SK-N-SH treated with all-trans-retinoic acid at 6 μM for 48 hours (cell line): ENCODE data around the gene DLG1.

Experiments used
- ATAC-seq: fragments of 200-7000 bp; cut with Tn5 transposase; 3 replicates; pipeline ENCODE4 v1.9.1; 2020; ENCODE audit warnings: mild to moderate bottlenecking, moderate library complexity
- BACH2 ChIP-seq: fragments of 250-450 bp; sonication (Bioruptor Pico); IDR thresholded peaks from 2 replicates; pipeline ENCODE4 v1.9.0; 2021; ENCODE audit warnings: mild to moderate bottlenecking, borderline replicate concordance
- CSDC2 ChIP-seq: fragments of 250-450 bp; sonication (Bioruptor Pico); IDR thresholded peaks from 2 replicates; pipeline ENCODE4 v1.5.0; 2020; ENCODE audit warnings: mild to moderate bottlenecking, moderate library complexity
- OSR1 ChIP-seq: fragments of 250-450 bp; sonication (Bioruptor Pico); IDR thresholded peaks from 2 replicates; pipeline ENCODE4 v1.8.0; 2022; ENCODE audit warnings: moderate library complexity, mild to moderate bottlenecking, inconsistent platforms
- PPARA ChIP-seq: fragments of 250-450 bp; sonication (Bioruptor Pico); IDR thresholded peaks from 2 replicates; pipeline ENCODE4 v1.5.0; 2020; ENCODE audit warnings: mild to moderate bottlenecking, borderline replicate concordance
- RARB ChIP-seq: fragments of 250-450 bp; sonication (Bioruptor Pico); IDR thresholded peaks from 2 replicates; pipeline ENCODE4 v1.8.0; 2021; ENCODE audit warnings: mild to moderate bottlenecking, moderate library complexity
- SNAI2 ChIP-seq: fragments of 250-450 bp; sonication (Bioruptor Pico); IDR thresholded peaks from 2 replicates; pipeline ENCODE4 v1.5.0; 2020; ENCODE audit warnings: mild to moderate bottlenecking, moderate library complexity
- TCF4 ChIP-seq: fragments of 250-450 bp; sonication (Bioruptor Pico); IDR thresholded peaks from 2 replicates; pipeline ENCODE4 v1.8.0; 2021; ENCODE audit warnings: mild to moderate bottlenecking, moderate library complexity, borderline replicate concordance
- TOX ChIP-seq: fragments of 250-450 bp; sonication (Bioruptor Pico); IDR thresholded peaks from 2 replicates; pipeline ENCODE4 v1.8.0; 2021; ENCODE audit warnings: mild to moderate bottlenecking, moderate library complexity, borderline replicate concordance
- ZC3H10 ChIP-seq: fragments of 250-450 bp; sonication (Bioruptor Pico); IDR thresholded peaks from 2 replicates; pipeline ENCODE4 v1.5.1; 2021; ENCODE audit warnings: mild to moderate bottlenecking, moderate library complexity
- ZFP3 ChIP-seq: fragments of 250-450 bp; sonication (Bioruptor Pico); IDR thresholded peaks from 2 replicates; pipeline ENCODE4 v1.5.0; 2020; ENCODE audit warnings: mild to moderate bottlenecking, moderate library complexity
- ZFP30 ChIP-seq: fragments of 450-650 bp; formaldehyde crosslinking; IDR thresholded peaks from 2 replicates; pipeline ENCODE4 v1.5.0; 2022; ENCODE audit warnings: mild to moderate bottlenecking, moderate library complexity
- ZNF565 ChIP-seq: fragments of 450-650 bp; formaldehyde crosslinking; conservative IDR thresholded peaks from 2 replicates; pipeline ENCODE4 v1.5.0; 2020; ENCODE audit warnings: low read depth, mild to moderate bottlenecking, moderate library complexity
- ZNF70 ChIP-seq: fragments of 450-650 bp; formaldehyde crosslinking; IDR thresholded peaks from 2 replicates; pipeline ENCODE4 v1.5.0; 2020; ENCODE audit warnings: mild to moderate bottlenecking, moderate library complexity
- ZNF8 ChIP-seq: fragments of 450-650 bp; formaldehyde crosslinking; IDR thresholded peaks from 2 replicates; pipeline ENCODE4 v1.5.0; 2020; ENCODE audit warnings: mild to moderate bottlenecking, moderate library complexity
- TF ChIP-seq, protein P1 (sequence below): fragments of 250-450 bp; sonication (Bioruptor Pico); IDR thresholded peaks from 2 replicates; pipeline ENCODE4 v1.5.0; 2020; ENCODE audit warnings: mild to moderate bottlenecking, moderate library complexity
- TF ChIP-seq, protein P2 (sequence below): fragments of 250-450 bp; sonication (Bioruptor Pico); IDR thresholded peaks from 2 replicates; pipeline ENCODE4 v1.8.0; 2020; ENCODE audit warnings: mild to moderate bottlenecking, moderate library complexity, borderline replicate concordance
- TF ChIP-seq, protein P3 (sequence below): fragments of 250-450 bp; sonication (Bioruptor Pico); IDR thresholded peaks from 2 replicates; pipeline ENCODE4 v1.8.0; 2021; ENCODE audit warnings: low read depth, mild to moderate bottlenecking, moderate library complexity, borderline replicate concordance
- TF ChIP-seq, protein P4 (sequence below): fragments of 250-450 bp; sonication (Bioruptor Pico); IDR thresholded peaks from 2 replicates; pipeline ENCODE4 v1.5.1; 2020; ENCODE audit warnings: low read depth, mild to moderate bottlenecking, moderate library complexity

Gene DLG1

DNA sequence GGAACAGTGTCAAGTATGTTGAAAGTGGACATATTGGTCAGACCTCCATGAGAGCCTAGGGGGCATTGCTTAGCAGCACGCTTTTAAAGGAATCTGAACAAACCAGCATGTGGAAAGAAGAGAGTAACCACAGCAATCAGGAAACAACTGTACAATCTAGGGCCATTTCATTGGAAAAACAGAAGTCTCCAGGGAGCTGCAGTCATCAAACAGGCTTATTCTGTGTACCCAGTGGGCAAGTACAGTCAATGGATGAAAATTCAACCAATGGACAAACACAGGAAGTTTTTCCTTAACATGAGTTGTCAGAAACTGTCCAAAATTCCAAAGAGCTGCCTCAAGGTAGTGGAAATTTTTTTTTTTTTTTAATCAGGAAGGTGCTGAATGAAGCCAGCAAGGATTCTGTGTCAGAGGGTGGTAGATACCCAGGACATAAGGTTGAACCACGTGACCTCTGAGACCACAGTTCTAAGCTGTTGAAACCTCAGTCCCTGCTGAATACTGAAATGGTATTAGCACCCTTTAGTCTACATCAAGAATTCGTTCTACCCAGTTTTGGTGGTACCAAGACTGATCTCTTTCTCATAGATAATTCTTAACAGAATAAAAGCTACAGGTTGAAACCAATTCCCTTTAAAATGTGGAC, 4.4 kb upstream of the DLG1 start (continued):
- TF ChIP-seq, protein P1, sequence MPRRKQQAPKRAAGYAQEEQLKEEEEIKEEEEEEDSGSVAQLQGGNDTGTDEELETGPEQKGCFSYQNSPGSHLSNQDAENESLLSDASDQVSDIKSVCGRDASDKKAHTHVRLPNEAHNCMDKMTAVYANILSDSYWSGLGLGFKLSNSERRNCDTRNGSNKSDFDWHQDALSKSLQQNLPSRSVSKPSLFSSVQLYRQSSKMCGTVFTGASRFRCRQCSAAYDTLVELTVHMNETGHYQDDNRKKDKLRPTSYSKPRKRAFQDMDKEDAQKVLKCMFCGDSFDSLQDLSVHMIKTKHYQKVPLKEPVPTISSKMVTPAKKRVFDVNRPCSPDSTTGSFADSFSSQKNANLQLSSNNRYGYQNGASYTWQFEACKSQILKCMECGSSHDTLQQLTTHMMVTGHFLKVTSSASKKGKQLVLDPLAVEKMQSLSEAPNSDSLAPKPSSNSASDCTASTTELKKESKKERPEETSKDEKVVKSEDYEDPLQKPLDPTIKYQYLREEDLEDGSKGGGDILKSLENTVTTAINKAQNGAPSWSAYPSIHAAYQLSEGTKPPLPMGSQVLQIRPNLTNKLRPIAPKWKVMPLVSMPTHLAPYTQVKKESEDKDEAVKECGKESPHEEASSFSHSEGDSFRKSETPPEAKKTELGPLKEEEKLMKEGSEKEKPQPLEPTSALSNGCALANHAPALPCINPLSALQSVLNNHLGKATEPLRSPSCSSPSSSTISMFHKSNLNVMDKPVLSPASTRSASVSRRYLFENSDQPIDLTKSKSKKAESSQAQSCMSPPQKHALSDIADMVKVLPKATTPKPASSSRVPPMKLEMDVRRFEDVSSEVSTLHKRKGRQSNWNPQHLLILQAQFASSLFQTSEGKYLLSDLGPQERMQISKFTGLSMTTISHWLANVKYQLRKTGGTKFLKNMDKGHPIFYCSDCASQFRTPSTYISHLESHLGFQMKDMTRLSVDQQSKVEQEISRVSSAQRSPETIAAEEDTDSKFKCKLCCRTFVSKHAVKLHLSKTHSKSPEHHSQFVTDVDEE (CRISPR knock-in tag): no peak
- TF ChIP-seq PPARA (no peak), OSR1 (CRISPR knock-in tag) (no peak)

DNA sequence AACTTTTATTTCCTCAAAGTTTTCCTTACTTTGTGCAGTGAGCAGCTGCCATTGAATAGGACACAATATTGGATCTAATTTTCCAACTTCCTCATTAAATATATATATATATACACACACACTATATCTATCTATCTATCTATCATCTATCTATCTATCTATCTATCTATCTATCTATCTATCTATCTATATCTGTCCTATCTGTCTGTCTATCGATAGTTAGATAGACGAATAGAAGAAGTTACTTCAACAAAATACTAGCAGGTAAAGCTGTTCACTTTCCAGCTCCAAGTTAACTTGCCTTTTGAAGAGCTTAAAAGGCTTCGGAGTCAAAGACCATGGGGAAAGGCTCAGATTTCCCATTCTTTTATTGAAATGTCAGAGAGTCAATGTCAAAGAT, 3.6 kb upstream of the DLG1 start:
- no peak for TF ChIP-seq ZFP3 (CRISPR knock-in tag)
- TF ChIP-seq, protein P2, sequence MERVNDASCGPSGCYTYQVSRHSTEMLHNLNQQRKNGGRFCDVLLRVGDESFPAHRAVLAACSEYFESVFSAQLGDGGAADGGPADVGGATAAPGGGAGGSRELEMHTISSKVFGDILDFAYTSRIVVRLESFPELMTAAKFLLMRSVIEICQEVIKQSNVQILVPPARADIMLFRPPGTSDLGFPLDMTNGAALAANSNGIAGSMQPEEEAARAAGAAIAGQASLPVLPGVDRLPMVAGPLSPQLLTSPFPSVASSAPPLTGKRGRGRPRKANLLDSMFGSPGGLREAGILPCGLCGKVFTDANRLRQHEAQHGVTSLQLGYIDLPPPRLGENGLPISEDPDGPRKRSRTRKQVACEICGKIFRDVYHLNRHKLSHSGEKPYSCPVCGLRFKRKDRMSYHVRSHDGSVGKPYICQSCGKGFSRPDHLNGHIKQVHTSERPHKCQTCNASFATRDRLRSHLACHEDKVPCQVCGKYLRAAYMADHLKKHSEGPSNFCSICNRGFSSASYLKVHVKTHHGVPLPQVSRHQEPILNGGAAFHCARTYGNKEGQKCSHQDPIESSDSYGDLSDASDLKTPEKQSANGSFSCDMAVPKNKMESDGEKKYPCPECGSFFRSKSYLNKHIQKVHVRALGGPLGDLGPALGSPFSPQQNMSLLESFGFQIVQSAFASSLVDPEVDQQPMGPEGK (CRISPR knock-in tag): no peak
- TF ChIP-seq BACH2: no peak
- ATAC-seq: no peak

DNA sequence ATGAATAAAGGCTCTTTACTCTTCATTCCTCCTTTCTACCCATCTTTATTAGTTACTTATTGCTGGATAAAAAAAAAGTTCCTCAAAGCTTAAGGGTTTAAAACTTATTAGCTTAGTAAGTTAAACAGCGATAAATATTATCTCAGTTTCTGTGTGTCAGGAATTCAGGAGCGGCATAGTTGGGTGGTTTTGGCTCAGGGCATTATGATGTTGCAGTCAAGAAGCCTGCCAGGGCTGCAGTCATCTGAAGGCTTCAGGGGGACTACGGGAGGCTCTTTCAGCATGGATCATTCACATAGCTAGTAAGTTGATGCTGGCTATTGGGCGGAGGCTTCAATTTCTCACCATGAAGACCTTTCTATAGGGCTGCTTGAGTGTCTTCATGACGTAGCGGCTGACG, 1.9 kb upstream of the DLG1 start:
- TF ChIP-seq RARB (CRISPR knock-in tag) (no peak), CSDC2 (CRISPR knock-in tag) (no peak), SNAI2 (CRISPR knock-in tag) (no peak), ZNF8 (CRISPR knock-in tag) (no peak), ZNF70 (CRISPR knock-in tag) (no peak), TOX (CRISPR knock-in tag) (no peak), BACH2 (no peak), ZNF565 (CRISPR knock-in tag) (no peak), ZFP30 (CRISPR knock-in tag) (no peak), ZC3H10 (CRISPR knock-in tag) (no peak), TCF4 (CRISPR knock-in tag) (no peak), OSR1 (CRISPR knock-in tag) (no peak)
- TF ChIP-seq, protein P1 (CRISPR knock-in tag): no peak
- TF ChIP-seq, protein P2 (CRISPR knock-in tag): no peak
- TF ChIP-seq, protein P3, sequence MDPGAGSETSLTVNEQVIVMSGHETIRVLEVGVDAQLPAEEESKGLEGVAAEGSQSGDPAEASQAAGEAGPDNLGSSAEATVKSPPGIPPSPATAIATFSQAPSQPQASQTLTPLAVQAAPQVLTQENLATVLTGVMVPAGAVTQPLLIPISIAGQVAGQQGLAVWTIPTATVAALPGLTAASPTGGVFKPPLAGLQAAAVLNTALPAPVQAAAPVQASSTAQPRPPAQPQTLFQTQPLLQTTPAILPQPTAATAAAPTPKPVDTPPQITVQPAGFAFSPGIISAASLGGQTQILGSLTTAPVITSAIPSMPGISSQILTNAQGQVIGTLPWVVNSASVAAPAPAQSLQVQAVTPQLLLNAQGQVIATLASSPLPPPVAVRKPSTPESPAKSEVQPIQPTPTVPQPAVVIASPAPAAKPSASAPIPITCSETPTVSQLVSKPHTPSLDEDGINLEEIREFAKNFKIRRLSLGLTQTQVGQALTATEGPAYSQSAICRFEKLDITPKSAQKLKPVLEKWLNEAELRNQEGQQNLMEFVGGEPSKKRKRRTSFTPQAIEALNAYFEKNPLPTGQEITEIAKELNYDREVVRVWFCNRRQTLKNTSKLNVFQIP (CRISPR knock-in tag): no peak
- TF ChIP-seq, protein P4, sequence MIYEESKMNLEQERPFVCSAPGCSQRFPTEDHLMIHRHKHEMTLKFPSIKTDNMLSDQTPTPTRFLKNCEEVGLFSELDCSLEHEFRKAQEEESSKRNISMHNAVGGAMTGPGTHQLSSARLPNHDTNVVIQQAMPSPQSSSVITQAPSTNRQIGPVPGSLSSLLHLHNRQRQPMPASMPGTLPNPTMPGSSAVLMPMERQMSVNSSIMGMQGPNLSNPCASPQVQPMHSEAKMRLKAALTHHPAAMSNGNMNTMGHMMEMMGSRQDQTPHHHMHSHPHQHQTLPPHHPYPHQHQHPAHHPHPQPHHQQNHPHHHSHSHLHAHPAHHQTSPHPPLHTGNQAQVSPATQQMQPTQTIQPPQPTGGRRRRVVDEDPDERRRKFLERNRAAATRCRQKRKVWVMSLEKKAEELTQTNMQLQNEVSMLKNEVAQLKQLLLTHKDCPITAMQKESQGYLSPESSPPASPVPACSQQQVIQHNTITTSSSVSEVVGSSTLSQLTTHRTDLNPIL (CRISPR knock-in tag): no peak
- TF ChIP-seq, all 23 proteins: peak for 0
- no peak for ATAC-seq
